HG02943 (cell line): ENCODE results near the gene ZNF316.

Experiments
- ATAC-seq: cut with Tn5 transposase; IDR thresholded peaks from one replicate; pipeline ENCODE4 v1.9.1; 2021; ENCODE audit warnings: mild to moderate bottlenecking, low read depth, moderate library complexity; ENCODE audit not compliant: unreplicated experiment

Gene ZNF316

DNA sequence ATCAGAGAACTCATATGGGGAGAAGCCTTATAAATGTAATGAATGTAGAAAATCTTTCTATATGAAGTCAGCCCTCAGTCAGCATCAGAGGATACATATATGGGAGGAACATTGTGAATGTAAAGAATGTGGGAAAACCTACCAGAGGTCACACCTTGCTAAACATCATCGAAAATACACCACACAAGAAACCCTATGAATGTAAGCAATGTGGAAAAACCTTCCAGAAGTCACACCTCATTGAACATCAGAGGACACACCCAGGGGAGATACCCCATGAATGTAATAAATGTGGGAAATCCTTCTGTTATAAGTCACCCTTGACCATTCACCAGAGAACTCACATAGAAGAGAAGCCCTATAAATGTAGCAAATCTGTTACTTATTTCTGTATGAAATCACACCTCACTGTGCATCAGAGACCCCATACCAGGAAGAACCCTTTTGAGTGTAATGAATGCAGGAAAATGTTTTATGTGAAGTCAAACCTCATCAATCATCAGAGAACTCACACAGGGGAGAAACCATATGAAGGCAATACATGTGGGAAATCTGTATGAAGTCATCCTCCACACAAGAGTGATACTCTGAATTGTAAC lies 38.8 kb downstream of the ZNF316 start:
- ATAC-seq: no peak

DNA sequence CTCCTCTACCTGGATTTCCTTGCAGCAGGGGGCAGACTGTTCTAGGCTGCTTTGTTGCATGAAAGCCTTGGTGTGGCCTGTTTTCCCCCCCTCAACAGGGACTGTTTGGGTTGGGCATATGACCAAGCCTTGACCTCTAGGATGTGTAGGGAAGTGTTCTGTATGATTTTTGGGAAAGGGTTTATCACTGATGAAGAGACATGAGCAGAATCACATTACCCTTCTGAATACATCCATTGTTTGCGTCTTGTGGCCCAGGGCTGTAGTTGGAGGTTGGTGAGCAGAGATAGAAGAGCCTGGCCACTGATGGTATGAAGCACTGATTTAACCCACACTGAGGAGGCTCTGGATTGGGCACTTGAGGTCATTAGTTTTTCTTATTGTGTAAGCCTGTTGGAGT lies 43.0 kb downstream of the ZNF316 start:
- no peak for ATAC-seq

DNA sequence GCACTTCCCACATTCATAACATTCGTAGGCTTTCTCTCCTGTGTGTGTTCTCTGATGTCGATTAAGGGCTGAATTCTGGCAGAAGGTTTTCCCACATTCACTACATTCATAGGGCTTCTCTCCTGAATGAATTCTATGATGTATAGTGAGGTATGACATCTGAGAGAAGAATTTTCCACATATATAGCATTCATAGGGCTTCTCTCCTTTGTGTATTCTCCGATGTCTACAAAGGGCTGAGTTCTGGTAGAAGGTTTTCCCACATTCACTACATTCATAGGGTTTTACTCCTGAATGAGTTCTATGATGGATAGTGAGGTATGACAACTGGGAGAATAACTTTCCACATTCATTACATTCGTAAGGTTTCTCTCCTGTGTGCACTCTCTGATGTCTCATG lies 54.0 kb downstream of the ZNF316 start:
- ATAC-seq: no peak

DNA sequence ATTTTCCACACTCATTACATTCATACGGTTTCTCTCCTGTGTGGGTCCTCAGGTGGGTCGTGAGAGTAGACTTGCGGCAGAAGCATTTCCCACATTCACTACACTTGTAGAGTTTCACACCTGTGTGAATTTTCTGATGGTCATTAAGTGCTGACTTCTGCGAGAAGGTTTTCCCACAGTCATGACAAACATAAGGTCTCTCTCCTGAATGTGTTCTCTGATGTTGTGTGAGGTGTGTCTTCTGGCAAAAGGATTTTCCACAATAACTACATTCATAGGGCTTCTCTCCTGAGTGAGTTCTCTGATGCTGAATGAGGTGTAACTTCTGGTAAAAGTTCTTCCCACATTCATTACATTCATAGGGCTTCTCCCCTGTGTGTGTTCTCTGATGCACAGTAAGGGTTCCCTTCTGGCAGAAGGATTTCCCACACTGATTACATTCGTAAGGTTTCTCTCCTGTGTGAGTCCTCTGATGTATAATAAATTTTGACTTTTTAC lies 54.5 kb downstream of the ZNF316 start:
- ATAC-seq: no peak

DNA sequence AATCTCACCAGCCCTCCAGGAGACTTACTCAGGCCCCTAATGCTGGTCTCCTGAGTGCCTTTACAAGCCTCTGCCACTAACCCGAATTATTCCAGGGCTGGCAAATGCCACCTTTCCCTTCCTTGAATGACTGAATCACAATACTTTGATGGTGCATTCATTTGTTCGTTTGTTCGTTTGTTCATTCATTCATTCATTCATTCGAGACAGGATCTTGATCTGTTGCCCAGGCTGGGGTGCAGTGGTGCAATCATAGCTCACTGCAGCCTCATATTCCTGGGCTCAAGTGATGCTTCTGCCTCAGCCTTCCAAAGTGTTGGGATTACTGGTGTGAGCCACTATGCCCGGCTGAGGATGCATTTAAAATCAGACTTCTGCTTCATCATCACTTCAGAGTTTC lies 63.7 kb downstream of the ZNF316 start:
- no peak for ATAC-seq

DNA sequence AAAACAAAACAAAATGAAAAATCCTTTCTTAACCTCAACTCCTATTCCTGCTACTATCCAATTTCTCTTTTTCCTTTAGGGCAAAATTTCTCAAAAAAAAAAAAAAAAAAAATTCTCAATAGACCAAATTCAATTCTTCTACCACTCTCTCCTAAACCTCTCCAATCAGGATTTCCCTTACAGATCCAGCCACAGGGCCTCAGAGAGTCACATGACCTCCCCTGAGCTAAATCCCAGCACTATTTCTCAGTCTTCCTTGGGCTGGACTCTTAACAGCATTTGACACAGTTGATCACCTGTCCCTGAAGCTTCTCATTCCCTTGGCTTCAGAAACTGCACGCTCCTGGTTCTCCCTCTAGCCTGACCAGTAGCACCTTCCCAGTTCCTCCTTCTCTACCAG lies 64.7 kb downstream of the ZNF316 start:
- no peak for ATAC-seq
